Pancreas (tissue), 10 donors: ENCODE results near the gene CLCN2. TPM values are rescaled to one million over a fixed set of nuclear protein-coding genes. Genes with fewer than 3 reads are reported as not detected.
A peak's percentile ranks its signal among the peaks of the same experiment; 100 is the strongest.

Experiments
- ATAC-seq, 4 donors: fragments of 200-7000 bp; cut with Tn5 transposase; one replicate each; pipeline versions ENCODE4 v1.8.0 to v1.9.1; 2020; ENCODE audit warnings: mild to moderate bottlenecking in 4 of 4, moderate library complexity in 4 of 4
- DNase-seq, 6 donors: peaks; one replicate each; pipeline ENCODE4 v3.0.0-alpha.2; 2020
- FAIRE-seq: peaks from 2 replicates; lab custom pipeline; 2012; peaks lifted over from hg19 to GRCh38; lab: Jason Lieb, UNC
- H3K27ac ChIP-seq, 4 donors: fragments of 200-600 bp; sonication (generic); 1 replicate in 3 of 4; 2 replicates in 1 of 4; pipeline versions ENCODE4 v1.5.0 to v1.8.0; 2020
- H3K27me3 ChIP-seq, 4 donors: fragments of 200-600 bp; one replicate each; pipeline ENCODE4 v1.8.0; 2021
- H3K36me3 ChIP-seq, 3 donors: fragments of 200-600 bp; sonication (generic) in 1 of 3; one replicate each; pipeline versions ENCODE4 v1.5.0 to v1.8.0; 2020 to 2021
- H3K4me1 ChIP-seq, 3 donors: fragments of 200-600 bp; one replicate each; pipeline ENCODE4 v1.8.0; 2021
- H3K4me3 ChIP-seq, 4 donors: fragments of 200-600 bp; sonication (generic) in 2 of 4; one replicate each; pipeline versions ENCODE4 v1.5.0 to v1.8.0; 2020 to 2021
- H3K9me3 ChIP-seq, 4 donors: fragments of 200-600 bp; one replicate each; pipeline ENCODE4 v1.8.0; 2021
- whole genome bisulfite sequencing, 2 donors: extraction: QIAGEN DNeasy Blood & Tissue Kit; methylation state at CpG; one replicate each; pipeline ENCODE4 v1.1.7; 2013; 5-methylcytosine and 5-hydroxymethylcytosine counted together
- intact Hi-C, 3 donors: fragments of 100-400 bp; cut with DNase I; formaldehyde crosslinking; loops; one replicate each; pipeline versions ENCODE4 v1.11.1 to v1.14.2; 2022
- polyA plus RNA-seq, 2 donors: library from polyadenylated mRNA; stranded (reverse); fragments of 200-250 nt; gene quantifications; one replicate each; pipeline ENCODE4 v1.2.3, GENCODE V29; 2013
- total RNA-seq, 6 donors: library from RNA; stranded (reverse); fragmentation: NEBNext Ultra II Directional in 4 of 6; extraction: Animal tissue kit (Norgen Biotek cat#: 25700) in 4 of 6; gene quantifications; one replicate each; pipeline versions ENCODE4 v1.2.1 to v1.2.4, GENCODE V29; 2021 to 2023
- TF ChIP-seq, protein P1 (sequence below), 4 donors: fragments of 200-600 bp; sonication (generic) in 3 of 4; IDR thresholded peaks; one replicate each; pipeline versions ENCODE4 v1.5.0 to v1.8.0; 2021; ENCODE audit warnings: antibody characterized with exemption in 4 of 4
- donor health status: healthy with polysubstance abuse.
- donor health status: DM: no; HTN: no; CAD: no; lungs with moderate emphysema.
- donor health status: DM: no; HTN: no; CAD: no.
- donor health status: control.
- donor health status: control.
- donor health status: Bipolar disorder and iron deficiency.
- donor health status: DM: yes; HTN: yes; CAD: no.
- donor health status: DM: no; HTN: no; CAD: no.
- donor health status: DM: no; HTN: no; CAD: no.
- donor health status: DM: yes; HTN: yes; CAD: no.

CLCN2 gene
- total and polyA plus RNA-seq, 8 donors: 4.9 to 25.5 (median 7.9) TPM

DNA sequence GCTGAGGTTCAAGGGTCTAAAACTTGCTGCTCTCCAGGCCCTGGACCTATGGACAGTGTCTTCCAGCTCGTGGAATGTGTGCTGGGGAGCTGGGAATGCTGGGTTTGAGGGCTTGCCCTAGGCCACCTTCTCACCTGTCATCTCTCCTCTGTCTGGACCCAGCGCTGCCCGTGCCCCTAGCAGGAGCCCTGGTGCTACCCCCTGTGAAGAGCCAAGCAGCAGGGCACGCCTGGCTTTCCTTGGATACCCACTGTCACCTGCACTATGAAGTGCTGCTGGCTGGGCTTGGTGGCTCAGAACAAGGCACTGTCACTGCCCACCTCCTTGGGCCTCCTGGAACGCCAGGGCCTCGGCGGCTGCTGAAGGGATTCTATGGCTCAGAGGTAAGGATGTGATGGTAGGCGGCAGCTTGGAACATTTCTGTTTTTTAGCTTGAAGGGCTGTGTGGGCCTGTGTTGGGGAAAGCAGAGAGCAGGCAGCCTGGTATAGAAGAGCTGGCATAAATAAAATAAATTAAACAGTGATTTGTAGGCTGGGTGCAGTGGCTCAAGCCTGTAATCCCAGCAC is 23.5 kb upstream of the CLCN2 start:
- DNase-seq (peak in 1 of 6 donors; percentile 50), ATAC-seq (no peak), FAIRE-seq (no peak)
- whole genome bisulfite sequencing, 2 donors: 93% methylated on average over 8 of the region's 8 CpGs
- peaks cover 0 to 3% (median 0%) of the 10 kb centered on the region in 3 donors for H3K4me1 ChIP-seq
- no peaks in the 10 kb centered on the region for H3K36me3 ChIP-seq
- no peaks in the 10 kb centered on the region for H3K9me3 ChIP-seq
- TF ChIP-seq, protein P1, sequence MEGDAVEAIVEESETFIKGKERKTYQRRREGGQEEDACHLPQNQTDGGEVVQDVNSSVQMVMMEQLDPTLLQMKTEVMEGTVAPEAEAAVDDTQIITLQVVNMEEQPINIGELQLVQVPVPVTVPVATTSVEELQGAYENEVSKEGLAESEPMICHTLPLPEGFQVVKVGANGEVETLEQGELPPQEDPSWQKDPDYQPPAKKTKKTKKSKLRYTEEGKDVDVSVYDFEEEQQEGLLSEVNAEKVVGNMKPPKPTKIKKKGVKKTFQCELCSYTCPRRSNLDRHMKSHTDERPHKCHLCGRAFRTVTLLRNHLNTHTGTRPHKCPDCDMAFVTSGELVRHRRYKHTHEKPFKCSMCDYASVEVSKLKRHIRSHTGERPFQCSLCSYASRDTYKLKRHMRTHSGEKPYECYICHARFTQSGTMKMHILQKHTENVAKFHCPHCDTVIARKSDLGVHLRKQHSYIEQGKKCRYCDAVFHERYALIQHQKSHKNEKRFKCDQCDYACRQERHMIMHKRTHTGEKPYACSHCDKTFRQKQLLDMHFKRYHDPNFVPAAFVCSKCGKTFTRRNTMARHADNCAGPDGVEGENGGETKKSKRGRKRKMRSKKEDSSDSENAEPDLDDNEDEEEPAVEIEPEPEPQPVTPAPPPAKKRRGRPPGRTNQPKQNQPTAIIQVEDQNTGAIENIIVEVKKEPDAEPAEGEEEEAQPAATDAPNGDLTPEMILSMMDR (IDR thresholded peaks at IDR 0.05): no peak
- no peak overlapping the region for H3K4me3 ChIP-seq
- no peaks in the 10 kb centered on the region for H3K27me3 ChIP-seq
- H3K27ac ChIP-seq: no peak overlapping the region
- intact Hi-C loops: loop anchor here in 1 of 3 donors (10.0 kb wide), 1 partner anchor 150 kb away; no protein-coding TSS in a partner anchor

DNA sequence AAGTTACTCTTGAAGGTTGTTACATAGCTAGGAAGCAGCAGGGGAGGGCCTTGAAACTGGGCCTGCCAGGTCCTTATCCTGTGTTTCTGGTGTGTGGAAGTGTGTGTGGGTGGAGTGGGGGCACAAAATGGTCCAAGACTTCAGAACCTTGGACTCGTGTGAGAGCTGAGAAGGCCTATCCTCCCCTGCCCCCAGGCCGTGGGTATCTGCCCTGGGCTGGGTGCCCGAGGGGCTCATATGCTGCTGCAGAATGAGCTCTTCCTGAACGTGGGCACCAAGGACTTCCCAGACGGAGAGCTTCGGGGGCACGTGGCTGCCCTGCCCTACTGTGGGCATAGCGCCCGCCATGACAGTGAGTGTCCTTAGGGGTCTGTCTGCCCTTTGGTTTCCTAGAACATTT is 22.9 kb upstream of the CLCN2 start:
- Histone ChIP-seq H3K27ac (no peak overlapping the region), H3K4me3 (no peak overlapping the region), H3K4me1 (peaks cover 0 to 3% (median 0%) of the 10 kb centered on the region in 3 donors), H3K27me3 (no peaks in the 10 kb centered on the region), H3K36me3 (no peaks in the 10 kb centered on the region), H3K9me3 (no peaks in the 10 kb centered on the region)
- ATAC-seq (no peak), DNase-seq (no peak), FAIRE-seq (no peak)
- TF ChIP-seq, protein P1 (IDR thresholded peaks at IDR 0.05): no peak
- intact Hi-C loops: loop anchor here in 1 of 3 donors (10.0 kb wide), 1 partner anchor 150 kb away; no protein-coding TSS in a partner anchor
- 82 to 86% methylated on average over 9 of the region's 9 CpGs for WGBS, 2 donors

DNA sequence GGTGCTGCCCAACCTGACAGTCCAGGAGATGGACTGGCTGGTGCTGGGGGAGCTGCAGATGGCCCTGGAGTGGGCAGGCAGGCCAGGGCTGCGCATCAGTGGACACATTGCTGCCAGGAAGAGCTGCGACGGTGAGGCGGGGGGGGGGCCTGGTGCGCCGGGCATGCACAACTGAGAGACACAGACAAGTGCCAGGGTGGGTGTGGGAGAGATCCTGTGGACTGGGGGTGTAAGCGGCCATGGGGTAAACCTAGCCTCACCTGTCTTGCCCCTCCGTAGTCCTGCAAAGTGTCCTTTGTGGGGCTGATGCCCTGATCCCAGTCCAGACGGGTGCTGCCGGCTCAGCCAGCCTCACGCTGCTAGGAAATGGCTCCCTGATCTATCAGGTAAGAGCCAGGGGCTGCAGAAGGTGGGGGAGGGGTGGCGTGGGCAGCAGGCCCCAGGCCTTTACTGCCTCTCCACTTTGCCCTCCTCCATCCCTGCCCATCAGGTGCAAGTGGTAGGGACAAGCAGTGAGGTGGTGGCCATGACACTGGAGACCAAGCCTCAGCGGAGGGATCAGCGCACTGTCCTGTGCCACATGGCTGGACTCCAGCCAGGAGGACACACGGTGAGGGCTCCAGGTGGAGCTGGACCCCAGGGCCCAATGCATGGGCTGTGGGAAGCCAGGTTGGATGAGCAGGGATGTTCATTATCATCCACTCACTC is 21.8 kb upstream of the CLCN2 start:
- no peak overlapping the region for H3K4me3 ChIP-seq
- no peak overlapping the region for H3K27ac ChIP-seq
- H3K9me3 ChIP-seq: no peaks in the 10 kb centered on the region
- DNase-seq (peak in 1 of 6 donors; percentile 67), ATAC-seq (no peak), FAIRE-seq (no peak)
- H3K4me1 ChIP-seq: peaks cover 0 to 6% (median 0%) of the 10 kb centered on the region in 3 donors
- intact Hi-C loops: loop anchor here in 1 of 3 donors (10.0 kb wide), 1 partner anchor 152 kb away; no protein-coding TSS in a partner anchor
- H3K36me3 ChIP-seq: no peaks in the 10 kb centered on the region
- 92 to 98% methylated on average over 15 of the region's 15 CpGs for WGBS, 2 donors
- TF ChIP-seq, protein P1 (IDR thresholded peaks at IDR 0.05): no peak
- no peaks in the 10 kb centered on the region for H3K27me3 ChIP-seq

DNA sequence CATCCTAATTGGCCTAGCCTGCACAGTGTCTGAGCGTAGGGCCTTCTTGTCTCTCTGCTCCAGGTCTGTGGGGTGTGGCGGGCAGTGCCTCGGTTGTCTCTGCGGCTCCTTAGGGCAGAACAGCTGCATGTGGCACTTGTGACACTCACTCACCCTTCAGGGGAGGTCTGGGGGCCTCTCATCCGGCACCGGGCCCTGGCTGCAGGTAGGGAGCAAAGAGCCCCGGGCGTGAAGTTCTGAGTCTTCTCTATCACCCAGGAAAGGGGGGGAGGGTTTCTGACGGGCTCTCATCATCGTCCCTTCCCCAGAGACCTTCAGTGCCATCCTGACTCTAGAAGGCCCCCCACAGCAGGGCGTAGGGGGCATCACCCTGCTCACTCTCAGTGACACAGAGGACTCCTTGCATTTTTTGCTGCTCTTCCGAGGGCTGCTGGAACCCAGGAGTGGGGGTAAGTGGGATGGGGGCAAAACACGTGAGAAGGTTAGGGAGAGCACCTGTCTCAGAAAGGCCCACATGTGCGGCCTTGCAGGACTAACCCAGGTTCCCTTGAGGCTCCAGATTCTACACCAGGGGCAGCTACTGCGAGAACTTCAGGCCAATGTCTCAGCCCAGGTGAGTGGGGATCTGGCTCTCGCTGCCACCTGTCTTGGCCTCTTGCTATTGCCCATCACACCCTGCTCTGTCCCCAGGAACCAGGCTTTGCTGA is 21.1 kb upstream of the CLCN2 start:
- H3K27ac ChIP-seq: no peak overlapping the region
- H3K36me3 ChIP-seq: no peaks in the 10 kb centered on the region
- 93 to 96% methylated on average over 16 of the region's 16 CpGs for WGBS, 2 donors
- H3K4me3 ChIP-seq: no peak overlapping the region
- intact Hi-C loops: loop anchor here in 1 of 3 donors (10.0 kb wide), 1 partner anchor 152 kb away; no protein-coding TSS in a partner anchor
- H3K4me1 ChIP-seq: peaks cover 6 to 11% (median 7%) of the 10 kb centered on the region in 3 donors
- ATAC-seq: no peak
- DNase-seq: peak in 1 of 6 donors; percentile 44
- no peak for FAIRE-seq
- H3K27me3 ChIP-seq: no peaks in the 10 kb centered on the region
- H3K9me3 ChIP-seq: no peaks in the 10 kb centered on the region
- TF ChIP-seq, protein P1 (IDR thresholded peaks at IDR 0.05): no peak
